ENCODE results near the gene CERCAM. TPM values are rescaled to one million over a fixed set of nuclear protein-coding genes. Genes with fewer than 3 reads are reported as not detected.

The CERCAM gene
- polyA plus RNA-seq, 1 donor (not counting 4 experiments of a cell fraction or from before 2014, with no cell fraction given): 15.9 TPM

DNA sequence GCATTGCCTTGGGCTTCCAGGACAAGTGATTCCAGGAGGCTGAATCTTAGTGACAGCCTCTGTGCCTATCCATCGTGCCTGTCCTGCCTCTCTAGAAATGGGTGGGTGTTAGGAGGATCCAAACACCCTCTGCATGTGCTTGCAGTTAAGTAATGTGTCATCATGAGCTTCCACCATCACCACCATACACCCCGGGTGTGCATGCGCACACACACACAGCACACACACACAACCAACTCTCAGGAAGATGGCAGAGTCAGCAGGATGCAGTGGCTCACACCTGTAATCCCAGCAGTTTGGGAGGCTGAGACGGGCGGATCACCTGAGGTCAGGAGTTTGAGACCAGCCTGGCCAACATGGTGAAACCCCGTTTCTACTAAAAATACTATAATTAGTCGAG lies 22.8 kb upstream of the CERCAM start:
- Histone ChIP-seq H3K4me3 (ENCODE audit: control insufficient read depth in 2 of 3, extremely low read depth in 1 of 3, insufficient read depth in 2 of 3, low read depth in 1 of 3, low read length in 3 of 3) (no peak overlapping the region), H3K9me3 (ENCODE audit: control insufficient read depth, low read depth, low read length) (no peaks in the 10 kb centered on the region), H3K79me2 (ENCODE audit: control insufficient read depth, insufficient read depth, low read length) (no peaks in the 10 kb centered on the region), H3K27me3 (ENCODE audit: control insufficient read depth, extremely low read depth, insufficient read depth, low read length) (peaks cover 16% of the 10 kb centered on the region), H3K4me2 (ENCODE audit: control insufficient read depth, extremely low read depth, insufficient read depth, low read depth, low read length) (peak overlapping the region; percentile 29), H3K36me3 (ENCODE audit: control insufficient read depth in 2 of 2, extremely low read depth in 1 of 2, insufficient read depth in 2 of 2, low read length in 2 of 2) (no peaks in the 10 kb centered on the region), H3K9ac (ENCODE audit: control insufficient read depth, extremely low read depth, insufficient read depth, low read length) (no peak overlapping the region), H3K4me1 (ENCODE audit: control insufficient read depth, extremely low read depth, insufficient read depth, low read length) (peaks cover 7% of the 10 kb centered on the region), H3K9me1 (ENCODE audit: control insufficient read depth, extremely low read depth, insufficient read depth, low read length) (no peaks in the 10 kb centered on the region), H4K20me1 (ENCODE audit: control insufficient read depth, extremely low read depth, insufficient read depth, low read length) (no peaks in the 10 kb centered on the region), H2AFZ (ENCODE audit: control insufficient read depth, low read length) (no peak overlapping the region), H3K27ac (ENCODE audit: control insufficient read depth, insufficient read depth, low read length) (no peak overlapping the region)
- TF ChIP-seq EZH2 (IDR thresholded peaks at IDR 0.05; ENCODE audit: low read length): no peak
- TF ChIP-seq, protein P1, sequence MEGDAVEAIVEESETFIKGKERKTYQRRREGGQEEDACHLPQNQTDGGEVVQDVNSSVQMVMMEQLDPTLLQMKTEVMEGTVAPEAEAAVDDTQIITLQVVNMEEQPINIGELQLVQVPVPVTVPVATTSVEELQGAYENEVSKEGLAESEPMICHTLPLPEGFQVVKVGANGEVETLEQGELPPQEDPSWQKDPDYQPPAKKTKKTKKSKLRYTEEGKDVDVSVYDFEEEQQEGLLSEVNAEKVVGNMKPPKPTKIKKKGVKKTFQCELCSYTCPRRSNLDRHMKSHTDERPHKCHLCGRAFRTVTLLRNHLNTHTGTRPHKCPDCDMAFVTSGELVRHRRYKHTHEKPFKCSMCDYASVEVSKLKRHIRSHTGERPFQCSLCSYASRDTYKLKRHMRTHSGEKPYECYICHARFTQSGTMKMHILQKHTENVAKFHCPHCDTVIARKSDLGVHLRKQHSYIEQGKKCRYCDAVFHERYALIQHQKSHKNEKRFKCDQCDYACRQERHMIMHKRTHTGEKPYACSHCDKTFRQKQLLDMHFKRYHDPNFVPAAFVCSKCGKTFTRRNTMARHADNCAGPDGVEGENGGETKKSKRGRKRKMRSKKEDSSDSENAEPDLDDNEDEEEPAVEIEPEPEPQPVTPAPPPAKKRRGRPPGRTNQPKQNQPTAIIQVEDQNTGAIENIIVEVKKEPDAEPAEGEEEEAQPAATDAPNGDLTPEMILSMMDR (optimal IDR thresholded peaks at IDR 0.05 in 1 of 3, IDR thresholded peaks at IDR 0.05 in 1 of 3, conservative IDR thresholded peaks at IDR 0.05 in 1 of 3; ENCODE audit: extremely low read depth in 1 of 3, insufficient read depth in 2 of 3, low read length in 3 of 3): no peak
- dilution Hi-C loops (cut with MboI; ENCODE audit: extremely low pct_ligation_motif_present, low sequenced_read_pairs): no loop called here
- DNase-seq (ENCODE audit: low read depth, low spot score): no peak
- FAIRE-seq: no peak

- H3K4me3 ChIP-seq (ENCODE audit: control insufficient read depth in 2 of 3, extremely low read depth in 1 of 3, insufficient read depth in 2 of 3, low read depth in 1 of 3, low read length in 3 of 3): no peak overlapping the region
Measured at GRCh38 chr9:128399861-128400260, 20.8 kb upstream of the CERCAM start.

More at GRCh38 chr9:128399861-128400260, 20.8 kb upstream of the CERCAM start:
- Histone ChIP-seq H3K9ac (ENCODE audit: control insufficient read depth, extremely low read depth, insufficient read depth, low read length) (no peak overlapping the region), H3K79me2 (ENCODE audit: control insufficient read depth, insufficient read depth, low read length) (no peaks in the 10 kb centered on the region), H3K9me1 (ENCODE audit: control insufficient read depth, extremely low read depth, insufficient read depth, low read length) (no peaks in the 10 kb centered on the region), H3K27me3 (ENCODE audit: control insufficient read depth, extremely low read depth, insufficient read depth, low read length) (peaks cover 16% of the 10 kb centered on the region), H3K36me3 (ENCODE audit: control insufficient read depth in 2 of 2, extremely low read depth in 1 of 2, insufficient read depth in 2 of 2, low read length in 2 of 2) (no peaks in the 10 kb centered on the region), H2AFZ (ENCODE audit: control insufficient read depth, low read length) (no peak overlapping the region), H3K27ac (ENCODE audit: control insufficient read depth, insufficient read depth, low read length) (no peak overlapping the region), H3K4me1 (ENCODE audit: control insufficient read depth, extremely low read depth, insufficient read depth, low read length) (peaks cover 3% of the 10 kb centered on the region), H4K20me1 (ENCODE audit: control insufficient read depth, extremely low read depth, insufficient read depth, low read length) (no peaks in the 10 kb centered on the region), H3K4me2 (ENCODE audit: control insufficient read depth, extremely low read depth, insufficient read depth, low read depth, low read length) (no peak overlapping the region), H3K9me3 (ENCODE audit: control insufficient read depth, low read depth, low read length) (no peaks in the 10 kb centered on the region)
- DNase-seq (ENCODE audit: low read depth, low spot score) (no peak), FAIRE-seq (no peak)
- dilution Hi-C loops (cut with MboI; ENCODE audit: extremely low pct_ligation_motif_present, low sequenced_read_pairs): no loop called here
- TF ChIP-seq EZH2 (IDR thresholded peaks at IDR 0.05; ENCODE audit: low read length): no peak
- TF ChIP-seq, protein P1 (optimal IDR thresholded peaks at IDR 0.05 in 1 of 3, IDR thresholded peaks at IDR 0.05 in 1 of 3, conservative IDR thresholded peaks at IDR 0.05 in 1 of 3; ENCODE audit: extremely low read depth in 1 of 3, insufficient read depth in 2 of 3, low read length in 3 of 3): no peak

Measured in keratinocyte (primary cell).